ENCODE measurements around the gene TSPAN17.

Gene TSPAN17

GRCh38 chr5:176659512-176659839, 12.2 kb downstream of the TSPAN17 start:
- Mint-ChIP-seq H3K9me3 (no peaks in the 10 kb centered on the region), H3K4me1 (peaks cover 48% of the 10 kb centered on the region), H3K27ac (peak overlapping the region in 1 of 2 donors; percentile 8), H3K4me3 (no peak overlapping the region), H3K27me3 (peaks cover 10% of the 10 kb centered on the region)
- ATAC-seq = no peak
- no peak for DNase-seq

- ATAC-seq = no peak
- no peak for DNase-seq
- H3K9me3 Mint-ChIP-seq = no peaks in the 10 kb centered on the region
- no peak overlapping the region for H3K27ac Mint-ChIP-seq
- no peak overlapping the region for H3K4me3 Mint-ChIP-seq
- H3K4me1 Mint-ChIP-seq = peaks cover 43% of the 10 kb centered on the region
- H3K27me3 Mint-ChIP-seq = peaks cover 14% of the 10 kb centered on the region
Observed at GRCh38 chr5:176659860-176660461, 12.7 kb downstream of the TSPAN17 start.

- ATAC-seq (peak; percentile 49), DNase-seq (no peak)
- Mint-ChIP-seq H3K9me3 (no peaks in the 10 kb centered on the region), H3K4me3 (peak overlapping the region in 1 of 2 donors; percentile 45), H3K27me3 (peaks cover 20% of the 10 kb centered on the region), H3K27ac (no peak overlapping the region), H3K4me1 (peaks cover 38% of the 10 kb centered on the region)
Observed at GRCh38 chr5:176660530-176660859, 13.2 kb downstream of the TSPAN17 start.

- Mint-ChIP-seq H3K27ac (no peak overlapping the region), H3K4me3 (peak overlapping the region in 1 of 2 donors; percentile 45), H3K9me3 (no peaks in the 10 kb centered on the region), H3K27me3 (peaks cover 23% of the 10 kb centered on the region), H3K4me1 (peaks cover 38% of the 10 kb centered on the region)
- DNase-seq (peak; percentile 82), ATAC-seq (peak; percentile 81)
Observed at GRCh38 chr5:176660860-176661641, 13.8 kb downstream of the TSPAN17 start.

DNA sequence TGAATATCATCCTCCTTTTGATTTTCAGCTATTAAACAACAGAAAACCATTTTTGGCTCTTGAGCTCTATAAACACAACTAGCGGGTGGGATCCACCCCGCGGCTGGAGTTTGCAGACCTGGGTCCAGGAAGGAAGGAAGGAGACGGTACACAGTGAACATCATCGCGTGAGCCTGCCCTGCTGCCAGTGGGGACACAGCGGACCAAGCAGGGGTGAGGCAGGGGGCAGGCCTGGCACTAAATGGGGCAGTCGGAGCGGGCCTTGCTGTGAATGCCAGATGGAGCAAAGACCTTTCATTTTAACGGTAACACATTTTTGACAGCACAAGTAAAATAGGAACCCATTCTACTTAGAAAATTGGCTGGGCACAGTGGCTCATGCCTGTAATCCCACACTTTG, 14.4 kb downstream of the TSPAN17 start:
- no peak for DNase-seq
- no peak overlapping the region for H3K27ac Mint-ChIP-seq
- ATAC-seq = no peak
- no peaks in the 10 kb centered on the region for H3K9me3 Mint-ChIP-seq
- H3K4me3 Mint-ChIP-seq = no peak overlapping the region
- peaks cover 23% of the 10 kb centered on the region for H3K27me3 Mint-ChIP-seq
- peaks cover 38% of the 10 kb centered on the region for H3K4me1 Mint-ChIP-seq

GRCh38 chr5:176662371-176663333, 15.4 kb downstream of the TSPAN17 start:
- Mint-ChIP-seq H3K27me3 (peaks cover 23% of the 10 kb centered on the region), H3K4me1 (peaks cover 30% of the 10 kb centered on the region), H3K27ac (no peak overlapping the region), H3K4me3 (no peak overlapping the region), H3K9me3 (no peaks in the 10 kb centered on the region)
- ATAC-seq (no peak), DNase-seq (no peak)

DNA sequence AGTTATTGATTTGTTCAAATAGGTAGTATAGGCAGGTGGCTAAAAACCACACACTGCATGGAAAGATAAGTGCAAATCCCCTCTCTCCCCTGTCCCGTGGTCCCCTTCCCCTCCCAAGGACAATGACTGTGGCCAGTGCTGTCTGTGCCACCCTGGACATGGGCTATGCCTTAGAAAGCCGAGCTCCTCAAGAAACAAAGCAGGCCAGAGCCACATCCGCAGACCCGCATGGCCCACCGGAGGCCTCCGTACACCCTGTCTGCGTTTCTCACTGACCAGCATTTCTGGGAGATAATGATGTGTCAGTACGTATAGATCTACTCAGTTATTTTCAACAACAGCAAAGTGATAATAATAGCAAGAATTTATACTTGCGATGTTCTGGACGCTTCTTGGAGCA, 16.3 kb downstream of the TSPAN17 start:
- Mint-ChIP-seq H3K27ac (no peak overlapping the region), H3K4me3 (no peak overlapping the region), H3K9me3 (no peaks in the 10 kb centered on the region), H3K27me3 (peaks cover 31% of the 10 kb centered on the region), H3K4me1 (peaks cover 21% of the 10 kb centered on the region)
- DNase-seq (no peak), ATAC-seq (no peak)

- DNase-seq = no peak
- H3K9me3 Mint-ChIP-seq = no peaks in the 10 kb centered on the region
- H3K27me3 Mint-ChIP-seq = peaks cover 40% of the 10 kb centered on the region
- H3K4me1 Mint-ChIP-seq = peaks cover 12% of the 10 kb centered on the region
- H3K4me3 Mint-ChIP-seq = no peak overlapping the region
- H3K27ac Mint-ChIP-seq = no peak overlapping the region
- no peak for ATAC-seq
Observed at GRCh38 chr5:176664479-176664878, 17.2 kb downstream of the TSPAN17 start.

DNA sequence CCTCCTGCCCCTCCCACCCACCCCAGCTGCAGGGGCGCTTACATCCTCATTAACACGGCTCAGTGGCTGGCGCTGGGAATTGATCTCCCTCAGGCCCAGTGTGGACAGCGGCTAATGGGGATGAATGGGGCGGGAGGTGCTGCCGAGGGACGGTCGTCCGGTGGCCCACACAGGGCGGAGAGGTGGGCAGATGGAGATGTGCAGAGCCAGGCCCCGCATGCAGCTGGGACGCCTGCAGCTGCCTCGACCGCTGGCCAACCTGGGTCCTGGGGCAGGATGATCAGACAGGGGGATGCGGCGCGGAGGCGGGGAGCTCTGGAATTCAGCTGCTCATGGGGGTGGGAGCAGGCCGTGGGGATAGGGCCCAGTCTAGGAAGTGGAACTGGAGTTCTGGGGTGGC, 17.6 kb downstream of the TSPAN17 start:
- no peak overlapping the region for H3K4me3 Mint-ChIP-seq
- H3K4me1 Mint-ChIP-seq = peaks cover 10% of the 10 kb centered on the region
- H3K27me3 Mint-ChIP-seq = peaks cover 44% of the 10 kb centered on the region
- ATAC-seq (no peak), DNase-seq (no peak)
- H3K27ac Mint-ChIP-seq = no peak overlapping the region
- H3K9me3 Mint-ChIP-seq = no peaks in the 10 kb centered on the region

GRCh38 chr5:176665517-176665916, 18.2 kb downstream of the TSPAN17 start:
- H3K9me3 Mint-ChIP-seq = no peaks in the 10 kb centered on the region
- H3K4me1 Mint-ChIP-seq = peaks cover 7% of the 10 kb centered on the region
- H3K27ac Mint-ChIP-seq = no peak overlapping the region
- no peak for DNase-seq
- no peak overlapping the region for H3K4me3 Mint-ChIP-seq
- ATAC-seq = no peak
- H3K27me3 Mint-ChIP-seq = peaks cover 46% of the 10 kb centered on the region

DNA sequence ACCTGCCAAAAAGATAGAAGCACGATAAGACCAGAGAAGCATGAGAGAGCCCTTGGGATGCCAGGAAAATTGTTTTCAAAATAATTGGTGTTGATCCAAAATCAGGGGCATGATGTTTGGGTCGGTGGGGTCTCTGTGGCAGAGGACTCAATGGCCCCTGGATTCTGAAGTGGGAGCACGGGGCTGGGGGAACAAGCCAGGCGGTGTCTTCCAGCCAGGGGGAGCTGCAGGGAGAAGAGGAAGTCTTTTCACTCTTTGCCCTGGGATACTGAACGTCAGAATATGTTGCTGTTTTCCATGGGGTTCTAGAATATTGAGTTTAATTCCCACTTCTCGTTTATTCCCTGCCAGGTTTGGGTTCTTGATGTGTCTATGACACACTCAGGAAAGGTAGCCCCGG, 20.4 kb downstream of the TSPAN17 start:
- H3K4me1 Mint-ChIP-seq = no peaks in the 10 kb centered on the region
- no peak for DNase-seq
- H3K4me3 Mint-ChIP-seq = no peak overlapping the region
- H3K27me3 Mint-ChIP-seq = peaks cover 67% of the 10 kb centered on the region
- no peak for ATAC-seq
- no peak overlapping the region for H3K27ac Mint-ChIP-seq
- H3K9me3 Mint-ChIP-seq = no peaks in the 10 kb centered on the region

DNA sequence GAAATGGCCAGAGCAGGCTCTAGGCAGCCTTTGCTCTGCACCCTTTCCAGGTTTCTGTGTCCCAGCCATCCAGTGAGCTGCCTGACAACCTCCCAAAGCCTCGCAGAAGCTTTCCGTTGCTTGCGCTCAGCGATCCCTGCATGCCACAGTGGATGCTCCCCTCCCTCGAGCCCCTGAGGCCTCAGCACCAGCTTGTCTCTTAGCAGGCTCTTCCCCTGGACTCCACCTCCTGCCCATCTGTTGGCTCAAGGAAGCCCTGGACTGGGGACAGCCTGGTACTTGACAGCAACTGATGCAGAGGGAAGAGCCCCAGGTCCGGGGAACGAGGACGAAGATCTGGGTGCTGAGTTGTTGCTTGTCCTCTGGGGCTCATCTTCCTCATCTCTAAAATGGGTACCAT, 23.2 kb downstream of the TSPAN17 start:
- DNase-seq (no peak), ATAC-seq (no peak)
- H3K4me3 Mint-ChIP-seq = no peak overlapping the region
- no peaks in the 10 kb centered on the region for H3K9me3 Mint-ChIP-seq
- no peak overlapping the region for H3K27ac Mint-ChIP-seq
- peaks cover 62% of the 10 kb centered on the region for H3K27me3 Mint-ChIP-seq
- no peaks in the 10 kb centered on the region for H3K4me1 Mint-ChIP-seq

DNA sequence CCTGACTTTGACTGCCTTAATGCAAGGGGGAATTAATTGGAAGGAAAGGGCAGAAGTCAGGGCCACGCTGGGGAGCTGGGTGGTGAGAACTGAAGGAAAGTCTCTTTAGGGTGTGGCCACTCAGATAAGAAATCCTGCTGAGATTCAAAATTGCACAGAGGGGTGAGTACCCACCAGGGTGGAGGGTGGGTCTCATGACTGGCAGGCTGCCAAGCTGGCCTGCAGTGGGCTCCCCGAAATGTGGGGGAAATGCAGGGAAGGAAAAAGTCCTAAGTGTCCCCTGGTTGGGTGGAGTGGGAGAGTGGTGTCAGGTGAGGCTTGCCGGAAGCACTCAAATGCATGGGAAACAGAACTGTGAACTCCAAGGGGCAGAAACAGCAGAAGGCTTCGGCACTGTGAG, 24.1 kb downstream of the TSPAN17 start:
- Mint-ChIP-seq H3K4me3 (no peak overlapping the region), H3K4me1 (no peaks in the 10 kb centered on the region), H3K9me3 (no peaks in the 10 kb centered on the region), H3K27ac (no peak overlapping the region), H3K27me3 (peaks cover 59% of the 10 kb centered on the region)
- ATAC-seq (no peak), DNase-seq (no peak)

DNA sequence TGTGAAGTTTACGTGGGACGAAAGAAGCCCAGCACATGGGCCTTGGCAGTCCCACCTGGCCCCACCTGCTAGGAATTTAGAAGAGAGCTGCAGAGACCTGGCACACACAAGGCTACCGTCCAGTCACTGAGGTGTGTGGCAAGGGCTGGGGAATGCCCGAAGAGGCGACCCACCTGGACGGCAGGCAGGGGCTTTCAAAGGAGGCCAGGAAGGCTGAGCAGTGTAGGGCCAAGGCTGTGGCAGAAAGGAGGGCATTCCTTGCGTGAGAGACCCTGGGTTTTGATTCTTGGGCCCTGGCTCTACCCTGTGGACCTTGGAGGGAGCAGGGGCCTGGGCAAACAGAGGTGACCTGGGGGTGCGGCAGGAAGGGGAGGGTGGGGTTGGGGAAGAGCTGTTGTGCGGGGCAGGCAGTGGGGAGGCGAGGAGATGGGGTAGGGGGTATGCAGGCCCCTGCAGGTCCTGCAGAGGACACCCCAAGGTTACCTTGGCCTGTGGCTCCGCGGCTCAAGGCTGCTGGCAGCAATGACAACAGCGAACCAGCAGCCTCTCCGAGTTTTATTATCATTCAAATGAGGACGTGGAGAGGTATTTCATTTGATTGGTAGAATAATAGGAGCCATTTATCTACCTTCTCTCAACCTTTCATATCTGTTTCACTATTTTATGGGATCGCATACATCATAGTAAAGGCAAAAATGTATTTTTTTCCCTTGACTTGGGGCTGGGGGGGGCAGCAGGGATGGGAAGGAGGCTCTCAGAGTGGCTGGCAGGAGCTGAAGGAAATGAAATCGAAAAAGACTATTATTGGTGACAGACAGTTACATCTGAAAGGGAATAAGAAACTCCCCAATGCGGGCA, 24.8 kb downstream of the TSPAN17 start:
- no peak for DNase-seq
- Mint-ChIP-seq H3K4me3 (no peak overlapping the region), H3K27me3 (peaks cover 66% of the 10 kb centered on the region), H3K9me3 (no peaks in the 10 kb centered on the region), H3K4me1 (no peaks in the 10 kb centered on the region), H3K27ac (no peak overlapping the region)
- ATAC-seq = no peak

All from stimulated activated naive CD8-positive, alpha-beta T cell treated with anti-CD3 and anti-CD28 coated beads, Interleukin-15, amount 100 ng/mL, for 72 hours (primary cell).